ENCODE results near the gene MEN1.
A peak's percentile ranks its signal among the peaks of the same experiment; 100 is the strongest.

MEN1 gene

DNA sequence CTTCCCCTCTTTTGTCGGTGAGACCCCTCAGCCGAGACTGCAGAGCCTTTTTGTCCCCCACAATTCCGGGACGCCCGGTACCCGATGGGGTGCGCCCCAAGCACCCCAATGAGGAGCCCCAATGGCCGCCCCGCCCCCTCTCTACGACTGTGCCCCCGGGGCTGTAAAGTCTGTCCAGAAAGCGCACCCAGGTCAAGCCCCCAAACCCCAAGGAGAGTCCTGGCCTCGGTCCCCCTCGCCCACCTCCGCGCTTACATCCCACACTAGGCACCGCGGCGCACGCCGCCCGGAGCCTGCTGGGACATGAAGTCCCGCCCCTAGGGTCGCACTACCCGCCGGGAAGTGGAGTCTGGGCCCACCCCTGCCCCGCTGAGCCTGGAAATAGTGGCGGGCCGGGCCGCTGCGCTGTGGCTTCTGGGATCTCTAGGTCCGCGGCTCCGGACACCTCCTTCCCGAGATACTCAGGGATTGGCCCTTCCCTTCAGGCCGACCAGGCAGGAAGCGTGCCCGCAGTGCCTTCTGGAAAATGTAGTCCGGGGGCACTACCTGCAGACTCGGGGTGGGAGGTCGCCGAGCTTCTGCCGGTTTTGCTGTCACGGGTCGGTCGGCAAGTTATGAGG, at the start of gene MEN1:
Gene MEN1 (minus strand): TSS at position 281 of the 620 bp plus-strand sequence. CDS start 442 bp downstream, outside the sequence.
- Histone ChIP-seq H3K27ac (ENCODE audit: low read depth, low read length) (no peak within 1 kb of the TSS), H2AFZ (ENCODE audit: low read length, unreplicated experiment) (peak within 1 kb of the TSS; percentile 95), H3K79me2 (ENCODE audit: control insufficient read depth, insufficient read depth, low read length, unreplicated experiment) (peaks cover 5% of the 10 kb centered on the region), H3K27me3 (ENCODE audit: insufficient read depth, low read length) (no peaks in the 10 kb centered on the region), H3K36me3 (ENCODE audit: insufficient read depth, low read length) (no peaks in the 10 kb centered on the region), H3K4me1 (ENCODE audit: control insufficient read depth, insufficient read depth, low read length, unreplicated experiment) (peaks cover 7% of the 10 kb centered on the region), H3K4me3 (ENCODE audit: low read depth, low read length) (peak within 1 kb of the TSS; percentile 92)

DNA sequence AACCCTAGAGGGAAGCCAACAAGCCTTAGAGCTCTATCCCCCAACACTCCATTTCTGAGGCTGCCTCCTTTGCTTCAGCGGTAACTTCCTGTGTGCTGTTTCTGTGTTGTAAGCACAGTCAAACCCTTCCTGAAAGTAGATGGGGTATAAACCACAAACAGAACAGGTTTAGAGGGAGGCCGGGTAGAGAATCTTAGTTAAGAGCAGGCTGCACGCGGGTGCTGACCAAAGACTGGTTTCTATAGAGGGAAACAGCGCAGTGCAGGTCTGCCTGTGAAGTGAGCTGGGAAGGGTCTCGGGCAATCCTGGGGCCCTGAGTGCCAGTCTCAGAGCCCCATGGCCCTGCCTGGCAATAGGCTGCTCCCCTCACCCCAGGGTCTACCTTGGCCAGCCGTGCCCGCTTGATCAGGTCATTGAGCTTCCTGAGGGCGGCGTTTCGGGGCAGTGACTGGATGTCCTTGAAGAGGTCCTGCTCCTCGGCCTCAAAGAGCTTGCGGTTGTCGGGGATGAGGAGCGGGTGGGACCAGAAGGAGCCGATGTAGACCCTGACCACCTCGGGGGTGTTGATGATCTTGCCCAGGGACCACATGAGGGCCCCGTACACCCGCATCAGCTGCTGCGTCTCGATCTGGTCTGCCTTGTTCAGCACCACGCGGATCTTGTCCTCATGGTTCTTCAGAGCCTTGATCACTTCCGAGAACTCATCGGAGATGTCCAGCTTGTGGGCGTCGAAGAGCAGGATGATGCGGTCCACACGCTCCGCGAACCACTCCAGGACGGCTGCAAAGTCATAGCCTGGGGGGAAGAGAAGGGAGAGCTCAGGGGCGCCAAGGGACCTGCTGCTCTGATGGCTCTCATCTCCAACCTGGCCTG, 49.4 kb upstream of the MEN1 start:
- Histone ChIP-seq H3K27me3 (ENCODE audit: insufficient read depth, low read length) (no peaks in the 10 kb centered on the region), H3K79me2 (ENCODE audit: control insufficient read depth, insufficient read depth, low read length, unreplicated experiment) (peaks cover 35% of the 10 kb centered on the region), H3K36me3 (ENCODE audit: insufficient read depth, low read length) (no peaks in the 10 kb centered on the region; the same call in 1 of the 2 replicates), H3K27ac (ENCODE audit: low read depth, low read length) (no peak overlapping the region), H2AFZ (ENCODE audit: low read length, unreplicated experiment) (no peak overlapping the region), H3K4me3 (ENCODE audit: low read depth, low read length) (no peak overlapping the region), H3K4me1 (ENCODE audit: control insufficient read depth, insufficient read depth, low read length, unreplicated experiment) (peaks cover 52% of the 10 kb centered on the region)

DNA sequence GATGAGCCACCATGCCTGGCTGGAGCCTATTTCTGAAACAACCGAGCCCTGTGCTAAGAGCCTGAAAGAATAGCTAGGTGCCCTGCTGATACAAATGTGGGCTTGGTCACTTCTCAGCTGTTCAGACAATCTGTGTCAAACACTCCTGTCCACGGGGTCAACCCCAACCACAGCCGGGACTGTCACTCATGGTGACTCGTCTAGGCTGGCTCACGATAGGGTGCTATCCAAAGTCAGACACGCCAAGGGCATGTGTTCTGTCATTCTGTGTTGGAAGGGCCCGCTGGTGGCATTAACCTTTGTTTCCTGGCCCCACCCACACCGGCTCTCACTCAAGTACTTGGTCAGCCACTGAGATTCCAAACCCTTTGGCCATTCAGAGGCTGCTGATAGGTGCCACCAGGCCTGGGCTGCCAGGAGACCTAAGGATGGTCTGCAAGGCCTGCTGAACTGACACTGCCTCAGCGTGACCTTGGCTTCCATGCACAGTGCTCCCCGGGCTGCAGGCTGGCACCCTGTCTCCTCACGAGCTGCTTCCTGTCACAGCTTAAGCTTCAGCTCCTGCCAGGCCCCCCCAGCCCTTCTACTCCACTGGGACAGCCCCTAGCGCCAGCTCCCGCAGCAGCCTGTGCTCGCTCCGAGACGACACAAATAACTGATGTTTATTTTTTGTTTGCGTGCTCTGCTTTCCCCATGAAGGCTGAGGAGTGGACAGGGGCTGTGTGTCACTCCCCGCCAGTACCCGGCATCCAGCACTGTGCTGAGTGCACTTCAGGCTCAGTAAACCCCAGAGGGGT, 48.3 kb upstream of the MEN1 start:
- no peak overlapping the region for H3K4me3 ChIP-seq (ENCODE audit: low read depth, low read length)
- peak overlapping the region; percentile 17; the same call in 1 of the 2 replicates for H3K27ac ChIP-seq (ENCODE audit: low read depth, low read length)
- H3K27me3 ChIP-seq (ENCODE audit: insufficient read depth, low read length): no peaks in the 10 kb centered on the region
- peaks cover 31% of the 10 kb centered on the region for H3K79me2 ChIP-seq (ENCODE audit: control insufficient read depth, insufficient read depth, low read length, unreplicated experiment)
- no peak overlapping the region for H2AFZ ChIP-seq (ENCODE audit: low read length, unreplicated experiment)
- H3K4me1 ChIP-seq (ENCODE audit: control insufficient read depth, insufficient read depth, low read length, unreplicated experiment): peaks cover 49% of the 10 kb centered on the region
- peaks cover 8% of the 10 kb centered on the region; the same call in 1 of the 2 replicates for H3K36me3 ChIP-seq (ENCODE audit: insufficient read depth, low read length)

GRCh38 chr11:64857485-64857884, 47.1 kb upstream of the MEN1 start:
- Histone ChIP-seq H3K4me3 (ENCODE audit: low read depth, low read length) (no peak overlapping the region), H3K79me2 (ENCODE audit: control insufficient read depth, insufficient read depth, low read length, unreplicated experiment) (peaks cover 19% of the 10 kb centered on the region), H3K4me1 (ENCODE audit: control insufficient read depth, insufficient read depth, low read length, unreplicated experiment) (peaks cover 37% of the 10 kb centered on the region), H3K27ac (ENCODE audit: low read depth, low read length) (peak overlapping the region; percentile 44; the same call in 1 of the 2 replicates), H2AFZ (ENCODE audit: low read length, unreplicated experiment) (no peak overlapping the region), H3K27me3 (ENCODE audit: insufficient read depth, low read length) (no peaks in the 10 kb centered on the region), H3K36me3 (ENCODE audit: insufficient read depth, low read length) (peaks cover 10% of the 10 kb centered on the region; the same call in 1 of the 2 replicates)

- Histone ChIP-seq H3K79me2 (ENCODE audit: control insufficient read depth, insufficient read depth, low read length, unreplicated experiment) (peaks cover 11% of the 10 kb centered on the region), H3K27ac (ENCODE audit: low read depth, low read length) (peak overlapping the region; percentile 90), H2AFZ (ENCODE audit: low read length, unreplicated experiment) (no peak overlapping the region), H3K4me1 (ENCODE audit: control insufficient read depth, insufficient read depth, low read length, unreplicated experiment) (peaks cover 33% of the 10 kb centered on the region), H3K36me3 (ENCODE audit: insufficient read depth, low read length) (peaks cover 10% of the 10 kb centered on the region; the same call in 1 of the 2 replicates), H3K27me3 (ENCODE audit: insufficient read depth, low read length) (no peaks in the 10 kb centered on the region), H3K4me3 (ENCODE audit: low read depth, low read length) (peak overlapping the region; percentile 1; the same call in 1 of the 2 replicates)
Observed at GRCh38 chr11:64856382-64857227, 46.3 kb upstream of the MEN1 start.

- Histone ChIP-seq H3K79me2 (ENCODE audit: control insufficient read depth, insufficient read depth, low read length, unreplicated experiment) (peaks cover 5% of the 10 kb centered on the region), H3K27ac (ENCODE audit: low read depth, low read length) (peak overlapping the region; percentile 90), H2AFZ (ENCODE audit: low read length, unreplicated experiment) (no peak overlapping the region), H3K27me3 (ENCODE audit: insufficient read depth, low read length) (no peaks in the 10 kb centered on the region), H3K4me1 (ENCODE audit: control insufficient read depth, insufficient read depth, low read length, unreplicated experiment) (peaks cover 38% of the 10 kb centered on the region), H3K36me3 (ENCODE audit: insufficient read depth, low read length) (peaks cover 10% of the 10 kb centered on the region; the same call in 1 of the 2 replicates), H3K4me3 (ENCODE audit: low read depth, low read length) (peak overlapping the region; percentile 48; the same call in 1 of the 2 replicates)
Observed at GRCh38 chr11:64855596-64856304, 45.4 kb upstream of the MEN1 start.

DNA sequence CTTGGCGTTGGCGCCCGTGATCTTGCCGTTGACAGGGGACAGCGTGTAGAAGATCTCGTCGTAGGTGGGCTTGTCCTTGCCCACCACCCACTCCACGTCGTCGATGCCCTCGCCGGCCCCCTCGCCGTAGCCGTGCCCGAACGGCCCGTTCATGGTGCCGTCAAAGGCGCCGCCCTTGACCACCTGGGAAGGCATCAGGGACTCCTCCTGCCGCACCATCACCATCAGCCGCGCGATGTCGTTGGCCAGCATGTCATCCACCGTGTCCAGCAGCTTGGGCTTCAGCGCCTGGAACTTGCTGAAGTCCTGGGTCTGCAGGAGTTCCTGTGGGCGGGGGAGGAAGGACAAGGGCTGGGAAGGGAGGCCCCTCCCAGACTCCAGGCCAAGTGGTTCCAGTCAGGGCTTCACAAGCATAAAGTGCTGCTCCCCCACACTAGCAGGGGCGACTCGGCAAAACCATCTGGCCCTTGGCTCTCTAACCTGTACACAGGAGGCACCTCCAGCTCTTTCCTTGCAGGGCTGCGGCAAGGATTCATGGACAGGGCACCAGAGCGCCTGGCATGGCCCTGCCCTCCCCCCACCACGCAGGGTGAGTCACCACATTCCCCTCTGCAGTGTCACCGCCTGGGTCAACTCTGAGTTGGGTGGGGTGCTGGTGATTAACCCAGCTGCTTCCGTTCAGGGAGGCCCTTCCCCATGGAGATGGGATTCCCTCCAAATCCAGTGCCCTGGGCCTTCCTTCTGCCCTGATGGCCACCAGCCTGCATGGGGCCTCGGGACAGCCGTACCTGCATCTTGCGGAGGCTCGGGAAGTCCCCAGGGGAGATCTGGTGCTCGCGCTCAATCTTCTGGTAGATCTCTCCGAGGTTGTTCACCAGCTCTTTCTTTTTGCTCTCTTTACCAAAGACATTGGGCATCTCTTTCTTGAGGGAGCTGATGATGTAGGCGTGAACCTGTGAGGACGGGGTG, 44.5 kb upstream of the MEN1 start:
- peaks cover 5% of the 10 kb centered on the region for H3K79me2 ChIP-seq (ENCODE audit: control insufficient read depth, insufficient read depth, low read length, unreplicated experiment)
- H2AFZ ChIP-seq (ENCODE audit: low read length, unreplicated experiment): no peak overlapping the region
- H3K4me3 ChIP-seq (ENCODE audit: low read depth, low read length): peak overlapping the region; percentile 48; the same call in 1 of the 2 replicates
- peak overlapping the region; percentile 90 for H3K27ac ChIP-seq (ENCODE audit: low read depth, low read length)
- no peaks in the 10 kb centered on the region for H3K27me3 ChIP-seq (ENCODE audit: insufficient read depth, low read length)
- H3K4me1 ChIP-seq (ENCODE audit: control insufficient read depth, insufficient read depth, low read length, unreplicated experiment): peaks cover 38% of the 10 kb centered on the region
- peaks cover 10% of the 10 kb centered on the region; the same call in 1 of the 2 replicates for H3K36me3 ChIP-seq (ENCODE audit: insufficient read depth, low read length)

- Histone ChIP-seq H2AFZ (ENCODE audit: low read length, unreplicated experiment) (no peak overlapping the region), H3K36me3 (ENCODE audit: insufficient read depth, low read length) (peaks cover 10% of the 10 kb centered on the region; the same call in 1 of the 2 replicates), H3K27ac (ENCODE audit: low read depth, low read length) (peak overlapping the region; percentile 90; the same call in 1 of the 2 replicates), H3K4me3 (ENCODE audit: low read depth, low read length) (no peak overlapping the region; the same call in 1 of the 2 replicates), H3K79me2 (ENCODE audit: control insufficient read depth, insufficient read depth, low read length, unreplicated experiment) (peaks cover 5% of the 10 kb centered on the region), H3K27me3 (ENCODE audit: insufficient read depth, low read length) (no peaks in the 10 kb centered on the region), H3K4me1 (ENCODE audit: control insufficient read depth, insufficient read depth, low read length, unreplicated experiment) (peaks cover 38% of the 10 kb centered on the region)
Observed at GRCh38 chr11:64854157-64854533, 43.8 kb upstream of the MEN1 start.
